Suprapubic skin (tissue), 4 donors: ENCODE results near the gene FBXL13.

ENCODE experiments used
- EP300 ChIP-seq: sonication (generic); formaldehyde crosslinking; IDR thresholded peaks from one replicate; pipeline ENCODE4 v1.6.1; 2017; ENCODE audit warnings: antibody characterized with exemption
- POLR2A ChIP-seq, 2 donors: fragments of 450-650 bp; IDR thresholded peaks; one replicate each; pipeline ENCODE4 v1.6.1; 2017; ENCODE audit warnings: antibody characterized with exemption in 2 of 2, mild to moderate bottlenecking in 2 of 2, moderate library complexity in 2 of 2
- POLR2AphosphoS5 ChIP-seq, 3 donors: sonication (generic); formaldehyde crosslinking; IDR thresholded peaks; one replicate each; pipeline ENCODE4 v1.6.1; 2017; ENCODE audit warnings: antibody characterized with exemption in 3 of 3
- TF ChIP-seq, protein P1 (sequence below), 2 donors: fragments of 200-600 bp in 1 of 2; fragments of 450-650 bp in 1 of 2; sonication (generic) in 1 of 2; IDR thresholded peaks; one replicate each; pipeline ENCODE4 v1.5.1; 2016 to 2019; ENCODE audit warnings: antibody characterized with exemption in 2 of 2, mild to moderate bottlenecking in 1 of 2, moderate library complexity in 1 of 2

DNA sequence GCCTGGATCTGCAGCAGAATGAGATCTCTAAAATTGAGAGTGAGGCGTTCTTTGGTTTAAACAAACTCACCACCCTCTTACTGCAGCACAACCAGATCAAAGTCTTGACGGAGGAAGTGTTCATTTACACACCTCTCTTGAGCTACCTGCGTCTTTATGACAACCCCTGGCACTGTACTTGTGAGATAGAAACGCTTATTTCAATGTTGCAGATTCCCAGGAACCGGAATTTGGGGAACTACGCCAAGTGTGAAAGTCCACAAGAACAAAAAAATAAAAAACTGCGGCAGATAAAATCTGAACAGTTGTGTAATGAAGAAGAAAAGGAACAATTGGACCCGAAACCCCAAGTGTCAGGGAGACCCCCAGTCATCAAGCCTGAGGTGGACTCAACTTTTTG lies 140.4 kb downstream of the FBXL13 start:
- TF ChIP-seq POLR2A (IDR thresholded peaks at IDR 0.05) = no peak
- TF ChIP-seq POLR2AphosphoS5 (IDR thresholded peaks at IDR 0.05) = peak in 1 of 3 donors; percentile 1
- TF ChIP-seq, protein P1, sequence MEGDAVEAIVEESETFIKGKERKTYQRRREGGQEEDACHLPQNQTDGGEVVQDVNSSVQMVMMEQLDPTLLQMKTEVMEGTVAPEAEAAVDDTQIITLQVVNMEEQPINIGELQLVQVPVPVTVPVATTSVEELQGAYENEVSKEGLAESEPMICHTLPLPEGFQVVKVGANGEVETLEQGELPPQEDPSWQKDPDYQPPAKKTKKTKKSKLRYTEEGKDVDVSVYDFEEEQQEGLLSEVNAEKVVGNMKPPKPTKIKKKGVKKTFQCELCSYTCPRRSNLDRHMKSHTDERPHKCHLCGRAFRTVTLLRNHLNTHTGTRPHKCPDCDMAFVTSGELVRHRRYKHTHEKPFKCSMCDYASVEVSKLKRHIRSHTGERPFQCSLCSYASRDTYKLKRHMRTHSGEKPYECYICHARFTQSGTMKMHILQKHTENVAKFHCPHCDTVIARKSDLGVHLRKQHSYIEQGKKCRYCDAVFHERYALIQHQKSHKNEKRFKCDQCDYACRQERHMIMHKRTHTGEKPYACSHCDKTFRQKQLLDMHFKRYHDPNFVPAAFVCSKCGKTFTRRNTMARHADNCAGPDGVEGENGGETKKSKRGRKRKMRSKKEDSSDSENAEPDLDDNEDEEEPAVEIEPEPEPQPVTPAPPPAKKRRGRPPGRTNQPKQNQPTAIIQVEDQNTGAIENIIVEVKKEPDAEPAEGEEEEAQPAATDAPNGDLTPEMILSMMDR (IDR thresholded peaks at IDR 0.05) = no peak
- TF ChIP-seq EP300 = no peak
